Measurements from ENCODE around the gene DQX1.

Gene DQX1

DNA sequence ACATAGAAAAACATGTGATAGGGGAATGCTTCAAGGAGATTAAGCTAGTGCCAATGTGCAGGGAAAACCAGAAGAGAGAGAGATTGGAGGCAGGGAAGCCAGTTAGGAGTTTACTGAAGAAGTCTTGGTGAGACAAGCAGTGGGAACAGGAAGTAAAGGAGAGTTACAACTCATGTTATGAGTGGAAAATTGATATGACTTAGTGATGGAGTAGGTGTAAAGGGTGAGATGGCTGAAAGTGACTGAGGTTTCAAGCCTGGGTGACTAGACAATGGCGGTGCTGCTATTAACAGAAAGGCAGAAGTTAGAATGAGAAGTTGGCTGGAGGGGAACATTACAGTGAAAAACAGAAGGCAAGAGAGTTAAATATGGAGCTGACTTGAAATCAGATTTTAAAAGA lies 45.0 kb upstream of the DQX1 start:
- no peak overlapping the region for H2BK5ac ChIP-seq (ENCODE audit: low read length)
- peaks cover 4% of the 10 kb centered on the region for H3K27me3 ChIP-seq (ENCODE audit: insufficient read depth, low read length, poor library complexity)
- no peak overlapping the region for H3K9ac ChIP-seq (ENCODE audit: low read length)
- WGBS (ENCODE audit: extremely low coverage, insufficient coverage, low lambda C conversion rate) = no CpG with 5 or more reads among the region's 1 CpG
- H2BK120ac ChIP-seq (ENCODE audit: low read depth, low read length) = no peak overlapping the region
- H3K4ac ChIP-seq (ENCODE audit: low read depth, low read length) = no peak overlapping the region
- H3K27ac ChIP-seq (ENCODE audit: low read depth, low read length) = no peak overlapping the region
- no peak overlapping the region for H3K23ac ChIP-seq (ENCODE audit: low read length)
- H3K79me2 ChIP-seq (ENCODE audit: control insufficient read depth, insufficient read depth, low read length) = no peaks in the 10 kb centered on the region
- H3K4me2 ChIP-seq (ENCODE audit: low read length) = no peak overlapping the region
- no peaks in the 10 kb centered on the region for H3K79me1 ChIP-seq (ENCODE audit: low read length)
- H2BK15ac ChIP-seq (replicated peaks; ENCODE audit: low read depth) = no peak overlapping the region
- H3K18ac ChIP-seq (ENCODE audit: low read length) = no peak overlapping the region
- no peak overlapping the region for H3K4me3 ChIP-seq (ENCODE audit: low read length)
- no peaks in the 10 kb centered on the region for H3K4me1 ChIP-seq (ENCODE audit: control insufficient read depth, low read depth, low read length)
- H2AK5ac ChIP-seq (ENCODE audit: low read length) = no peak overlapping the region
- no peak overlapping the region for H3K56ac ChIP-seq (ENCODE audit: low read length)
- no peak overlapping the region for H4K8ac ChIP-seq (ENCODE audit: low read depth, low read length)
- DNase-seq = no peak
- no peak overlapping the region for H4K5ac ChIP-seq (ENCODE audit: low read length)
- H3K36me3 ChIP-seq (ENCODE audit: control insufficient read depth, insufficient read depth, low read length) = no peaks in the 10 kb centered on the region

DNA sequence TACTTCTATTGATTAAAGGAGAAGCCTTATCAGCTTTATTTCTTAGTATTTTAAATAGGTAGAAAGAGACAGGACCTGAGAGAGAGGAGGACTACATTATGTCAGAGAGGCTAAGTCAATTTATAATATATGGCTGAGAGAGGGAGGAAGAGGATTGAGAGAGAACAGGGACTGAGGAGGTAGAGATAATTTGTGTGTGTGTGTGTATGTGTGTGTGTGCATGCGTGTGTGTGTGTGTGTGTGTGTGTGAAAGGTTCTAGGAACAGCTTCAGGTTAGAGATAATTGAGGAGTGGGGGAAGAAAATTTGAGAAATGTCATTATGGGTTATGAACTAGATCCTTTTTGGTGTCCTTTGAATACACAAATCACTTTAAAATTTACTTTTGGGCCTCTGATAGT lies 43.7 kb upstream of the DQX1 start:
- no peak overlapping the region for H3K27ac ChIP-seq (ENCODE audit: low read depth, low read length)
- H3K9ac ChIP-seq (ENCODE audit: low read length) = no peak overlapping the region
- H3K79me1 ChIP-seq (ENCODE audit: low read length) = no peaks in the 10 kb centered on the region
- H2AK5ac ChIP-seq (ENCODE audit: low read length) = no peak overlapping the region
- H2BK15ac ChIP-seq (replicated peaks; ENCODE audit: low read depth) = no peak overlapping the region
- H3K4ac ChIP-seq (ENCODE audit: low read depth, low read length) = no peak overlapping the region
- no peaks in the 10 kb centered on the region for H3K36me3 ChIP-seq (ENCODE audit: control insufficient read depth, insufficient read depth, low read length)
- no peak overlapping the region for H2BK120ac ChIP-seq (ENCODE audit: low read depth, low read length)
- H3K79me2 ChIP-seq (ENCODE audit: control insufficient read depth, insufficient read depth, low read length) = no peaks in the 10 kb centered on the region
- no CpG with 5 or more reads among the region's 1 CpG for WGBS (ENCODE audit: extremely low coverage, insufficient coverage, low lambda C conversion rate)
- no peak overlapping the region for H3K4me3 ChIP-seq (ENCODE audit: low read length)
- H4K5ac ChIP-seq (ENCODE audit: low read length) = no peak overlapping the region
- DNase-seq = no peak
- no peak overlapping the region for H3K18ac ChIP-seq (ENCODE audit: low read length)
- no peak overlapping the region for H2BK5ac ChIP-seq (ENCODE audit: low read length)
- no peak overlapping the region for H3K56ac ChIP-seq (ENCODE audit: low read length)
- peaks cover 4% of the 10 kb centered on the region for H3K27me3 ChIP-seq (ENCODE audit: insufficient read depth, low read length, poor library complexity)
- no peak overlapping the region for H3K4me2 ChIP-seq (ENCODE audit: low read length)
- H4K8ac ChIP-seq (ENCODE audit: low read depth, low read length) = no peak overlapping the region
- H3K23ac ChIP-seq (ENCODE audit: low read length) = no peak overlapping the region
- no peaks in the 10 kb centered on the region for H3K4me1 ChIP-seq (ENCODE audit: control insufficient read depth, low read depth, low read length)

DNA sequence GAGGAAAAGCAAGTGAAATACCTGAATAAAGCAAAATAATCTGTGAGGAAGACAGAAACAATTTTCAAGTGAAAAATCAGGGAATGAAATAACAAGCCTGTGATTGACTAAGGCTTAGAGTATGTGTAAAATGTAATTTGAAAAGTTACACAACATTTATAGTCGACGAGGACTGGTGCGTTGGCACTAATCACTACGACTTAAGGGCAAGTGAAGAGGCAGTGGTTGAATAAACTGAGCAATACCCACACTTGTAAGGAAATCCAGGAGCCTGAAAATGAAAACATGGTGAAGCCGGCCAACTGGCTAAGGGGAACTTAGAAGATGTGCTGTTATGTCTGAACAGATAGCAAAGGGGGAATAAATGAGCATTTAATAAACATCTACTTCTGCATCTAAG lies 41.9 kb upstream of the DQX1 start:
- Histone ChIP-seq H3K79me1 (ENCODE audit: low read length) (no peaks in the 10 kb centered on the region), H3K27ac (ENCODE audit: low read depth, low read length) (no peak overlapping the region), H3K4me1 (ENCODE audit: control insufficient read depth, low read depth, low read length) (no peaks in the 10 kb centered on the region), H3K4ac (ENCODE audit: low read depth, low read length) (no peak overlapping the region), H3K27me3 (ENCODE audit: insufficient read depth, low read length, poor library complexity) (peaks cover 4% of the 10 kb centered on the region), H3K79me2 (ENCODE audit: control insufficient read depth, insufficient read depth, low read length) (no peaks in the 10 kb centered on the region), H2AK5ac (ENCODE audit: low read length) (no peak overlapping the region), H3K23ac (ENCODE audit: low read length) (no peak overlapping the region), H3K36me3 (ENCODE audit: control insufficient read depth, insufficient read depth, low read length) (no peaks in the 10 kb centered on the region), H3K9ac (ENCODE audit: low read length) (no peak overlapping the region), H3K4me2 (ENCODE audit: low read length) (no peak overlapping the region), H4K5ac (ENCODE audit: low read length) (no peak overlapping the region), H2BK120ac (ENCODE audit: low read depth, low read length) (no peak overlapping the region), H3K56ac (ENCODE audit: low read length) (no peak overlapping the region), H2BK15ac (replicated peaks; ENCODE audit: low read depth) (no peak overlapping the region), H3K4me3 (ENCODE audit: low read length) (no peak overlapping the region), H3K18ac (ENCODE audit: low read length) (no peak overlapping the region), H4K8ac (ENCODE audit: low read depth, low read length) (no peak overlapping the region), H2BK5ac (ENCODE audit: low read length) (no peak overlapping the region)
- no CpG with 5 or more reads among the region's 5 CpGs for WGBS (ENCODE audit: extremely low coverage, insufficient coverage, low lambda C conversion rate)
- no peak for DNase-seq

DNA sequence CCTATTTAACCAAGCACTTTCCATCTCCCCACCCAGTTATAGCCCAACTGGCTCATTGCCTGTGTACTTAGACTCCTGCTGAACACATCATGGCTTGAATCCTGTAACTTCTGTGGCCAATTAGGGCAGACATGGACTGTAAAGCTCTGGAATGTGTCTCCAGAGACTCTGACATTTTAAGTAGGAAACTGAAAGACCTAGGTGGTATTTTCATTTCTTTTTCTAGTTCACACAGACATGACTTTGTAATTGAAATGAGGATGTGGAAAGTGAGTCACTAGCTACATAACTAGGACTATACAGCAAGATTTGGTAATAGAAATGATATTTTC lies 40.7 kb upstream of the DQX1 start:
- Histone ChIP-seq H4K5ac (ENCODE audit: low read length) (no peak overlapping the region), H3K18ac (ENCODE audit: low read length) (no peak overlapping the region), H2AK5ac (ENCODE audit: low read length) (no peak overlapping the region), H2BK15ac (replicated peaks; ENCODE audit: low read depth) (no peak overlapping the region), H3K36me3 (ENCODE audit: control insufficient read depth, insufficient read depth, low read length) (no peaks in the 10 kb centered on the region), H3K79me2 (ENCODE audit: control insufficient read depth, insufficient read depth, low read length) (no peaks in the 10 kb centered on the region), H3K79me1 (ENCODE audit: low read length) (no peaks in the 10 kb centered on the region), H3K23ac (ENCODE audit: low read length) (no peak overlapping the region), H2BK120ac (ENCODE audit: low read depth, low read length) (no peak overlapping the region), H3K4me2 (ENCODE audit: low read length) (no peak overlapping the region), H3K4me1 (ENCODE audit: control insufficient read depth, low read depth, low read length) (no peaks in the 10 kb centered on the region), H3K27me3 (ENCODE audit: insufficient read depth, low read length, poor library complexity) (peaks cover 4% of the 10 kb centered on the region), H3K4ac (ENCODE audit: low read depth, low read length) (no peak overlapping the region), H3K56ac (ENCODE audit: low read length) (no peak overlapping the region), H2BK5ac (ENCODE audit: low read length) (no peak overlapping the region), H3K4me3 (ENCODE audit: low read length) (no peak overlapping the region), H3K27ac (ENCODE audit: low read depth, low read length) (no peak overlapping the region), H4K8ac (ENCODE audit: low read depth, low read length) (no peak overlapping the region), H3K9ac (ENCODE audit: low read length) (no peak overlapping the region)
- DNase-seq = no peak

DNA sequence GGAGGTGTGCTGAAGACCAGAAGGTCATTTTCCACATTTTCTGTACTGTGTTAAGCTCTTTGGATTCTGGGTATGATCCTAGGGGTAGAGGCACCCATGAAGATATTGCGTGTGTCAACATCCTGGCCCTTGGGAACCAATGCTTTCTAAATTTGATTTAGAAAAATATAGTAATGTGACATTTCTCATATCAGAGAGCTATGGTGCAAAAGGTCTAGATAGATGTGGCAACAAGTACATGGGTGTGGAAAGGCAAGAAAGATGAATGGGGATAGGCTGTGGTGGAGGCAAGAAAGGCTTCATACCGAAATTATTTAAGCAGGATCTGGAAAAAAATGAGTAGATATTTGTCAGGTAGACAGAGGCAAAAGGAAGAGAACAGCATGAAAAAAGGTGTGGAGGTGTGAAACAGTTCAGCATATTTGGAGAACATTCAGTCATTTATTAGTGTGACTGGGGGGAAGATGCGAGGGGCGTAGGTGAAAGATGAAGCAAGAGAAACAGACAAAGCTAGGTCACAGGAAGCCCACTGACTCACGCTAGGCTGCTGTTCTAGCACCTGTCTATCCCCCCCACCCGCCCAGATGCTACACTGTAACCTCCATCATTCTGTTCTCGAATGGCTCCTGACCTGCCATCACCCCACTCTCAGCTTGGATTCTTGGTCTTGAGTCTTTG lies 40.2 kb upstream of the DQX1 start:
- H4K8ac ChIP-seq (ENCODE audit: low read depth, low read length) = no peak overlapping the region
- no peak overlapping the region for H3K27ac ChIP-seq (ENCODE audit: low read depth, low read length)
- no peak overlapping the region for H2BK15ac ChIP-seq (replicated peaks; ENCODE audit: low read depth)
- H4K5ac ChIP-seq (ENCODE audit: low read length) = no peak overlapping the region
- H3K23ac ChIP-seq (ENCODE audit: low read length) = no peak overlapping the region
- peaks cover 4% of the 10 kb centered on the region for H3K27me3 ChIP-seq (ENCODE audit: insufficient read depth, low read length, poor library complexity)
- no peaks in the 10 kb centered on the region for H3K4me1 ChIP-seq (ENCODE audit: control insufficient read depth, low read depth, low read length)
- H3K79me1 ChIP-seq (ENCODE audit: low read length) = no peaks in the 10 kb centered on the region
- H3K4me3 ChIP-seq (ENCODE audit: low read length) = no peak overlapping the region
- no peak overlapping the region for H3K4me2 ChIP-seq (ENCODE audit: low read length)
- H3K18ac ChIP-seq (ENCODE audit: low read length) = no peak overlapping the region
- no peak overlapping the region for H2BK120ac ChIP-seq (ENCODE audit: low read depth, low read length)
- no peak overlapping the region for H2AK5ac ChIP-seq (ENCODE audit: low read length)
- no peaks in the 10 kb centered on the region for H3K79me2 ChIP-seq (ENCODE audit: control insufficient read depth, insufficient read depth, low read length)
- H3K56ac ChIP-seq (ENCODE audit: low read length) = no peak overlapping the region
- H3K4ac ChIP-seq (ENCODE audit: low read depth, low read length) = no peak overlapping the region
- no CpG with 5 or more reads among the region's 7 CpGs for WGBS (ENCODE audit: extremely low coverage, insufficient coverage, low lambda C conversion rate)
- no peaks in the 10 kb centered on the region for H3K36me3 ChIP-seq (ENCODE audit: control insufficient read depth, insufficient read depth, low read length)
- no peak for DNase-seq
- H2BK5ac ChIP-seq (ENCODE audit: low read length) = no peak overlapping the region
- H3K9ac ChIP-seq (ENCODE audit: low read length) = no peak overlapping the region

DNA sequence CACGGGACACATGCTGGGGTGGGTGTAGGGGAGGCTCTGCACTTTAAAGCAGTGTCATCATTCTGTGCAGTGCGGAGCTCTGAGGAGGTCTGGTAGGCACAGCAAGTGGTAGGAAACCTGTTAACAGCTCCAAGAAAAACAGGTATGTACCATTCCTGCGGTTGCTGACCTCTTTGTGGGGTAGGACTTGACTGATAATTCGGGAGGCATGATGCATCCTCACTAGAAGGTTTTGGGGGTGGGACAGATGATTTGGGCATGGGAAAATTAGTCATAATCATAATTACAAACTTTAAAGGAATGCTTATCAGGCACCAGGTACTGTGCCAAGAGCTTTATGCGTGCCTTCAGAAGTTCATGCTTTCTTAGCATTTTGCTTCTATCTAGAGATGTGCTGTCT lies 38.2 kb upstream of the DQX1 start:
- no peaks in the 10 kb centered on the region for H3K79me2 ChIP-seq (ENCODE audit: control insufficient read depth, insufficient read depth, low read length)
- H3K79me1 ChIP-seq (ENCODE audit: low read length) = no peaks in the 10 kb centered on the region
- WGBS (ENCODE audit: extremely low coverage, insufficient coverage, low lambda C conversion rate) = no CpG with 5 or more reads among the region's 5 CpGs
- no peak overlapping the region for H2BK120ac ChIP-seq (ENCODE audit: low read depth, low read length)
- no peak overlapping the region for H3K56ac ChIP-seq (ENCODE audit: low read length)
- DNase-seq = no peak
- H2BK15ac ChIP-seq (replicated peaks; ENCODE audit: low read depth) = no peak overlapping the region
- H3K4me1 ChIP-seq (ENCODE audit: control insufficient read depth, low read depth, low read length) = peaks cover 3% of the 10 kb centered on the region
- no peak overlapping the region for H3K27ac ChIP-seq (ENCODE audit: low read depth, low read length)
- H4K8ac ChIP-seq (ENCODE audit: low read depth, low read length) = no peak overlapping the region
- no peak overlapping the region for H3K9ac ChIP-seq (ENCODE audit: low read length)
- no peak overlapping the region for H3K4me3 ChIP-seq (ENCODE audit: low read length)
- no peak overlapping the region for H3K4me2 ChIP-seq (ENCODE audit: low read length)
- H3K27me3 ChIP-seq (ENCODE audit: insufficient read depth, low read length, poor library complexity) = peaks cover 4% of the 10 kb centered on the region
- H2AK5ac ChIP-seq (ENCODE audit: low read length) = no peak overlapping the region
- H3K18ac ChIP-seq (ENCODE audit: low read length) = no peak overlapping the region
- H2BK5ac ChIP-seq (ENCODE audit: low read length) = no peak overlapping the region
- no peaks in the 10 kb centered on the region for H3K36me3 ChIP-seq (ENCODE audit: control insufficient read depth, insufficient read depth, low read length)
- H3K4ac ChIP-seq (ENCODE audit: low read depth, low read length) = no peak overlapping the region
- H4K5ac ChIP-seq (ENCODE audit: low read length) = no peak overlapping the region
- no peak overlapping the region for H3K23ac ChIP-seq (ENCODE audit: low read length)

Data from mesendoderm (in vitro differentiated cells).